ENCODE results near the gene OR2H2.

The OR2H2 gene

DNA sequence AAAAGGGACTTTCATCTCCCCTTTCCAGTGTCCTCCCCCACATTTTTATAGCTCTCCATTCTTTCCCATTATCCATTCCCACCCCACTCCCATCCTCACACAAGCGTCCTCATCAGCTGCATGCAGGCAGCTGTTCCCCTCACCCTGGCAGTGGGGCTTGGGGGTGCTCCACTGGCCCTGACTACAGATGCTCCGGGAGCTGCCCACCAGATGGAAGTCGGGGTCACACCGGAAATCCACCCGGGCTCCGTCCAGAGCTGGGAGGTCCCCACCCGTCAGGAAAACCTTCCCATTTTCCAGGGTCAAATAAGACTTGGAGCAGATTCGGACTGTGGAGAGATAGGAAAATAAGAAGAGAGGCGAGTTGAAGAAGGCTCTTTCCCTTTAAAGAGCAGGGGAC is 45.4 kb downstream of the OR2H2 start:
- DNase-seq (ENCODE audit: low read depth), result no peak

DNA sequence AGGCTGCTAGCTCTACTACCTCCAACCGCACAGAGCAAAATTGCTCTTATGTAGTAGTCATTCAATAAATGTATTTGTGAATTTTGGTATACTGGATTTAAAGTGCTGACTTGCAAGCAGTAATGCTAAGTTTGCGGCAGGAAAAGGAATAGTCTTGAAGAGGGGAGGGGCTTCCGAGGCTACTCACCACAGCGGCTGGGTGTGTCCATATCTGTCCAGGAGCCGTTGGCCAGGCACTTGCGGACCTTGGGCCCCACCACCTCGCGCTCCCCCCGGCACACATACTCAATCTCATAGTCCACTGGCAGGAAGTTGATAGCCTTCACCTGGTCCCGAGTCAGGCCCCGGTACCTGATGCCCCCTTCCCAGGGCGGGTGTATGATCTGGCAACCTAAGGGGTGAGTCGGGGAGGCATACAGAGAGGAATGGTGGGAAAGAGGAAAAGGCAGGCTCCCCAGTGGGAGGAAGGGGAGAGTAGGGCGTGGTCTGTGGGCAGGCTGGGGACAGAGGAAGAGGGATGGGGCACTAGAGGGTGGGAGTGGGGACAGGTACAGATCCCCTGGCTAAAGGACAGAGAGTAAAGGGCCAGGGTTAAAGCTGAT is 46.4 kb downstream of the OR2H2 start:
- DNase-seq (ENCODE audit: low read depth), result no peak

DNA sequence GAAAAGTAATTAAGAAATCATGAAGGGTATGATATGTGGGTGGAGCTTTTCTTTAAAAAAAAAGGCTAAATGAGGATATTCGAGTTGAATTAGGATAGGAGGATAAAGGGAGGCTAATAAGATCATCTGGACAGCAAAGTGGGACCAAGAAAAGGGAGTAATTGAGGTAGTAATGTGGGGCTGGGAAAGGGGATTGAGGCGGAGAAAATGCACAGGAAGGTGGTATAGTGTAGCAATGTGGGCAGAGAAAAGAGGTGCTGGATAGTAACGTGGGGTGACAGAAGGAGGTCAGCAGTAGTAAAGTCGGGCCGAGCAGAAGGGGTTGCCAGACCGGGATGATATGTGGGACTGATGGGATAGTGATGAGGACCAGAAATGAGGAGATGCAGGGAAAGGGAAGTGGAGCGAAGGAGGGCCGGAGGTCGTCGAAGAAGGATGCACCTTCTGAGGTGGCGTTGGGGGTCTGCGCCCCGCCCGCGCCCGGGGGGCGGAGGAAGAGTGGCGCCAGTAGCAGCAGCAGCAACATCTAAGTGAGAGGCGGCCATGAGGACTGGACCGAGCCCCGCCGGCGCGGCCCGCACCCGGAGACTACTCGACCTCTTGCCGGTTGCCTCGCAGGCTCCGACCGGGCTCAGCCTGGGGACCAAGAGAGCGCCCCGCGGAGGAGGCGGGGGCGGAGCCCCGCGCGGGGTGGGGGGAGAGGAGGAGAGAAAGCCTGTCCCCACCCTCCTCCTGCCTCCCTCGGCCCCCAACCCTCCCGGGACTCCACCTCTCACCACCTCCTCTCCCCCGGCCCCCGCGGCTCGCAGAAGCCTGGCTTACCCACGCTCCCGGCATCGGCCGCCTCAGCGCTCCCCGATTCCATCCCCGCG is 47.2 kb downstream of the OR2H2 start:
- DNase-seq (ENCODE audit: low read depth), result peak; percentile 58

DNA sequence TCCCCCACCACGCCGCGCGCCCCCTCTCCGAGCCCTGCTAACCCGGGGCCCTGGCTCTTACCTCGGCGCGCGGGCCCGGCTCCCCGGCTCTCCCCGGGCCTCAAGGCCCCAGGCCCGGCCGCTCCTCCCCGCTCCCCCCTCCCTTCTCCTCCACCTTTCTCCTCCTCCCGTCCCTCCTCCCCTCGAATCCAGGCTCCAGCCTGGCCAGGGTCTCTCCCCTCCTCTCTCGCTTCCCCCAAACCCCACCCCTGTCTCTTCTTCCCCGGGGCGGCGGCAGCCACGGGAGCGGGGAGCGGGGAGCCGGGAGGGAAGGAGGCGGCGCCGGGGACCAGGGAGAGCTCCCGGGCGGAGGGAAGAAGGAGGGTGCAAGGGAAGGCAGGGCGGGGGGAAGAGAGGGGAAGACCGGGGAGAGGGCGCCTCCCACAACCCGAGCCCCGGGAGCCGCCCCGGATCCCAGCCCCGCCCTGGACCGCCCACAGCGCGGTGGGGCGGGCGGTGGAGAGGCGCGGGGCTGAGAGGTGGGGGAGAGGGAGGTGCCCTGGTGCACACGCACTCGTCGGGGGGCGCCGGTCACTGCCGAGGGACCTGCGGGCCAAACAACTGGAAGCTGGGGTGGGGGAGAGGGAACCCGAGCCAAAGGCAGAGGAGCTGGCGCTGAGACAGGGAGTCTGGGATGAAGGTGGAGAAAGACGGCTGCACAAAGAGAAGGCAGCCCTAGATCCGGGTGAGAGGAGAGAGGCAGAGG is 48.0 kb downstream of the OR2H2 start, which contains the start of gene GABBR1:
Gene GABBR1, minus strand, starts transcription at position 395 of the 745 bp plus-strand sequence. CDS start 798 bp downstream, outside the sequence.
- peak; percentile 66 for DNase-seq (ENCODE audit: low read depth)

DNA sequence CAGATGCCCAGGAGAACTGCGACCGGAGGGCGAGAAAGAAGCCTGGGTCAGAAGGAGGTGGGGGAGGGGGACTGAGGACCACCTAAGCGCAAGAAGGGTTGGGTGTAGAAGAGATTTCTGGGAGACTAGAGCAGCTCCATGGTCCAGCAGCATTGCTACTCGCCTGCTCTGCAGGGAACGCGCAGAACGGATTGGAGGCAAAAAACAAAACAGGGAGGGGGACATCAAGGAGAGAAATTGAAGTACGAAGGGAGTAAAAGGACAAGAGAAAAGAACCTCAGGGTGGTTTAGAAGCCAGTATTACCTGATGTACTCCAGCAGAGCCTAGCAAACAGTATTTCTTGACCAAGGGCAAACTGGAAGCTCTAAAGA is 48.6 kb downstream of the OR2H2 start:
- DNase-seq (ENCODE audit: low read depth), result no peak

DNA sequence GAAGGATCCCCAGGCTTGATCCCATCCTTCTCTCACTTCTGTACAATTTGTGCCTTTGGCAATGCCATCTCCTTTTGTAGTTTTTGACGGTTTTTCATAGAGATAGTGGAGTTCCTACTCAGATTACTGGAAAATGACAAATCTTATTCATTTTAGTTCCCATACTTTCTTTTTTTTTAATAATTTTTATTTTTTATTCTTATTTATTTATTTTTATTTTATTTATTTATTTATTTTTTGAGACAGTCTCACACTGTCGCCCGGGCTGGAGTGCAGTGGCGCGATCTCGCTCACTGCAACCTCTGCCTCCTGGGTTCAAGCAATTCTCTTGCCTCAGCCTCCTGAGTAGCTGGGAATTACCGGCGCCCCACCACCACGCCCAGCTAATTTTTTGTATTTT is 52.3 kb downstream of the OR2H2 start:
- DNase-seq (ENCODE audit: low read depth), result no peak

Measured in activated T-helper 1 cell treated with Interleukin-2 at 50 U/mL for 16 hours (primary cell).